HG02885 (cell line): ENCODE results near the gene HOXA7.

Experiments
- ATAC-seq: cut with Tn5 transposase; IDR thresholded peaks from one replicate; pipeline ENCODE4 v1.9.1; 2021; ENCODE audit warnings: mild to moderate bottlenecking; ENCODE audit not compliant: unreplicated experiment, poor library complexity

The HOXA7 gene

GRCh38 chr7:27194002-27194352 is 37.5 kb upstream of the HOXA7 start:
- no peak for ATAC-seq

- no peak for ATAC-seq
Observed at GRCh38 chr7:27193335-27194001, 37.0 kb upstream of the HOXA7 start.

GRCh38 chr7:27192546-27193334 is 36.3 kb upstream of the HOXA7 start:
- ATAC-seq = no peak

GRCh38 chr7:27191833-27192545 is 35.5 kb upstream of the HOXA7 start:
- no peak for ATAC-seq

- ATAC-seq = no peak
Observed at GRCh38 chr7:27191161-27191731, 34.8 kb upstream of the HOXA7 start.

- no peak for ATAC-seq
Observed at GRCh38 chr7:27189997-27190748, 33.7 kb upstream of the HOXA7 start.

- ATAC-seq = no peak
Observed at GRCh38 chr7:27189295-27189996, 33.0 kb upstream of the HOXA7 start.

GRCh38 chr7:27188386-27189294 is 32.2 kb upstream of the HOXA7 start:
- ATAC-seq = no peak

GRCh38 chr7:27187475-27188385 is 31.3 kb upstream of the HOXA7 start:
- ATAC-seq = no peak

GRCh38 chr7:27186668-27187474 is 30.4 kb upstream of the HOXA7 start:
- no peak for ATAC-seq

GRCh38 chr7:27185854-27186667 is 29.6 kb upstream of the HOXA7 start:
- ATAC-seq = no peak

GRCh38 chr7:27185013-27185853 is 28.8 kb upstream of the HOXA7 start, which contains the start of gene HOXA11:
TSS of gene HOXA11 (minus strand) at chr7:27185232. CDS start at chr7:27185144, 88 bp downstream.
- ATAC-seq = no peak

GRCh38 chr7:27184337-27185012 is 28.0 kb upstream of the HOXA7 start:
- peak; percentile 67 for ATAC-seq

GRCh38 chr7:27183682-27184336 is 27.3 kb upstream of the HOXA7 start:
- no peak for ATAC-seq
